Pons (tissue), 1 donor: ENCODE measurements around the gene APP.

Experiments
- DNase-seq: peaks from one replicate; pipeline ENCODE4 v3.0.0-alpha.2; 2016; ENCODE audit warnings: low spot score

APP gene

GRCh38 chr21:26170471-26171257, at the start of gene APP:
APP (minus strand) TSS chr21:26170770; CDS start chr21:26170620, 150 bp downstream.
- peak; percentile 65 for DNase-seq

DNA sequence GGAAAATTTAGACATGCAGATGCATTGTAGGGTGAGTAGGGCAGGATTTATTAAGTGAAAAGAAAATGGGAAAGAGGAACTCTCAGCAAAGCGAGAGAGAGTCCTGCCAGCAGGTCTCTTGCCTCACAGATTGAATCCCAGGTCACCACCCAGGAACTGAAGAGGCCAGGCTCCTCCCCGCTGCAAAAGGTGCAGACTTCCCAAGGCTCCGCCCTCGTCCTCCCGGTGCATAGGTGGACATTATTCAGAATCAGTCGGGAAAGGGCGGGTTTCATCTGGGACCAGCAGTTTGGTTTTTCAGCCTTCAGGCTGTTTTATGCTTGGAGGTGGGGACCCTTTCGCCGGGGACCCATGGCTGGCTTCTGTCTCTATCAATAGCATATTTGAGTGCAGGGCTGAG, 41.6 kb upstream of the APP start:
- no peak for DNase-seq

DNA sequence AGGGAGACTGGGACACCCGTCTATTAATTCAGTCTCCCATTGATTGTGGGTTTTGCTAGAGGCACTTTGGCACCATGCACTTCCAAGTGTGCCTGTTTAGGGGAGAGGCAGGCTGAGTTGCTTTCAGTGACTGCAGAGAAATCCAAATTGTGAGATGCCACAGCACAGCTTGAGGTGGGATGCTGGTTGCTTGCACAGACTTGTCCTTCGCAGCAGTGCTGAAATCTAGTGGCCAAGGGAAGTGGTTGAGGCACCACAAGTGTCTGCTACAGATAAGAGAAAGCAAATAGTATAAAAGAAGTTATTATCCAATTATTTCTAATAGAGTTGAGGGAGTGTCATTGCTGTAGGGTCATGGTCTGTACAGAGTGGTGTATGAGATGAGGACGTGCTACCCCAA, 40.0 kb upstream of the APP start:
- no peak for DNase-seq

DNA sequence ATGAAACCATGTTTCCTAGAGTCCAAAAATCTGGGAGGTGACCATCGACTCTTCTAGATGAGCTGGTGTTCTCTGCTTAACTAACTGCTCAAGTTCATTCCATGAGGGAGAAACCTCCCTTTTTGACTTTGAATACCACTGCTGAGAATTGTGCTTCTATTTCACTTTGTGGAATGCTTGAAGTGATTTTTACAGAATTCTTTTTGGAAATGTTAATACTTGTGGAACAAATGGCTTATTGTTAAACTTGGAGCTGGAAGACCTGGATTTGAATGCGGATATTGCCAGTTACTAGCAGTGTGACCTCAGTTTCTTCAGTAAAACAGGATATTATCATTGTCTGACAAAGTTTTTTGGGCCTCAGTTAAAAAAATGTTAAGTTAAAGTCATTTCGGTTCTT, 36.5 kb upstream of the APP start:
- no peak for DNase-seq

DNA sequence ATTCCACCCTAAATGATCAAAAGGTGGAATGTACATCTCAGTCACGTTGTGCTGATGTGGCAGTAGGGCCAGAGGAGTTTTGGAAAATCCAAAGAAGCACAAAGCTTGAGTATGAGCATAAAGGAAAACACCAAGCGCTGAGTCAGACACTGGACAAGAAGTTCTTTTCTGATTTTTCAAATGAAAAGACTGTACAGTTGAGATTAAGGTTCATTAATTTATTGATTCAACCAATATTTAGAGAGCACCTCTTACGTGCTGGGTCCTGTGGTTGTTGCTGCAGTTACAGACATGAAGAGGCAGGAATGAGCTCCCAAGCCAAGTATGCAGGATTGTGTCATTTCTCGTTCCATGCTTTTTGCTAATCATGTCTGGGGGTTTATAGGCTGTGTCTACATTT, 28.9 kb upstream of the APP start:
- DNase-seq, result no peak

DNA sequence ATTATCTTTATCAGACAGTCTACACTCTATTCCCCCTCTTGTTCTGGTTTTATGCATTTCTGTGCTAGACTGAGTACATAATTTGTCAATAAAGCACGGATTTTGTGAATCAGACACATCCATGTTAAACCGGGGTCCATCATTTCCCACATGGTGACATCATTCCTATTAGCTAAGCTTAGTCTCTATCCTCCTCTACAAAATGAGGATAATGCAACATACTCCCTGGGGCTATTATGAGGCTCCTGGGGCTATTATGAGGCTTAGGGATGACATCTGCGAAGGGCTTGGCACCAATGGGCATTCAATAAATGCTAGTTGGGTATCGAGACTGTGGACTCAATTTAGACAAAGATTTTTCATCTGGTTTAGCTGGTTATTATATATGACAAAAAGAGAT, 25.1 kb upstream of the APP start:
- no peak for DNase-seq

DNA sequence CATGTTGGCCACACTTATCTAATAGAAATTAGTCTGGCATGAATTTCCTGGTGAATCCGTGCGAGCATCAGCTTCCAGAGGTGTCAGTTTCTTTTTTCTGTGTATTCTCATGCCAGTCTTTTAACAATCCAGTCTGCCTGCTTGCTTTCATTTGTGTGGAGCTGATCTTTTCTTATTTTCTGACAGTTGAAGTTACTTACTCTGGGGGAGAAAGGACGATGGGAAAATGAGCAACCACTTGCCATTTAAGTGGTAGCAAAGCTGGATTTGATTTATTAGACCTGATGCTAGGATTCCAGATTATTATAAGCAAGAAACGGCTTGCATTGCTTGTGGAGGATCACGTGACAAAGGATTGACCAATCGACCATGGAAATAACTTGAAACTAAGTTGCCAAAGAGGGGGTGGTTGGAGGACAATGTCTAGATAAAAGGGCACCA, 24.3 kb upstream of the APP start:
- no peak for DNase-seq

- no peak for DNase-seq
These were observed 23.8 kb upstream of the APP start for GRCh38 chr21:26194326-26194725.

GRCh38 chr21:26191609-26192008, 21.0 kb upstream of the APP start:
- DNase-seq, result no peak

GRCh38 chr21:26188422-26188821, 17.9 kb upstream of the APP start:
- DNase-seq, result no peak

GRCh38 chr21:26185446-26185845, 14.9 kb upstream of the APP start:
- DNase-seq, result no peak

DNA sequence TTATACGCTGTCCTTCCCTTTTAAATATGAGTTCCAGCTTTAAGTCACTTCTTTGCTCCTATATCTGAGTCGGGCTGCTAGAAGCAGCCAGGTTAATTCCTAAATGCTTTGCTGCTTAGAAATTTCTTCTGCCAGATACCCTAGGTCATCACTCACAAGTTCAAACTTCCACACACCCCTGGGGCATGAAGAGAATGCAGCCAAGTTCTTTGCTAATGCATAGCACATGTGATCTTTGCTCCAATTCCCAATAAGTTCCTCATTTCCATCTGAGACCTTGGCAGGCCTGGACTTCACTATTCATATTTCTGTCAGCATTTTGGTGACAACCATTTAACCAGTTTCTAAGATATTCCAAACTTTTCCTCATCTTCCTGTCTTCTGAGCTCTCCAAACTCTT, 14.5 kb upstream of the APP start:
- DNase-seq, result no peak

DNA sequence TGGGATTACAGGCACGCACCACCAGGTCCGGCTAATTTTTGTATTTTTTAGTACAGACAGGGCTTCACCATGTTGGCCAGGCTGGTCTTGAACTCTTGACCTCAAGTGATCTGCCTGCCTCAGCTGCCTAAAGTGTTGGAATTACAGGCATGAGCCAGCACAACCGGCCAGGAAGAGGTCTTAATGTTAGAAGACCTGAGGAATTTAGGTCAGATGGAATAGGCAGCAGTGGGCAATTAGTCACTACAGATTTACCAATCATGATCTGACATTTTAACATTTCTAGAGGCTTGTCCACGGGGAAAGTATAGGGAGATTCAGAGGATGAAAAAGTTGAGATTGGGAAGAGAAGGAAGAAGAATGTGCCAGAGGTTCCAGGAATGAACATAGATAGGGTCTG, 8.9 kb upstream of the APP start:
- DNase-seq, result no peak

DNA sequence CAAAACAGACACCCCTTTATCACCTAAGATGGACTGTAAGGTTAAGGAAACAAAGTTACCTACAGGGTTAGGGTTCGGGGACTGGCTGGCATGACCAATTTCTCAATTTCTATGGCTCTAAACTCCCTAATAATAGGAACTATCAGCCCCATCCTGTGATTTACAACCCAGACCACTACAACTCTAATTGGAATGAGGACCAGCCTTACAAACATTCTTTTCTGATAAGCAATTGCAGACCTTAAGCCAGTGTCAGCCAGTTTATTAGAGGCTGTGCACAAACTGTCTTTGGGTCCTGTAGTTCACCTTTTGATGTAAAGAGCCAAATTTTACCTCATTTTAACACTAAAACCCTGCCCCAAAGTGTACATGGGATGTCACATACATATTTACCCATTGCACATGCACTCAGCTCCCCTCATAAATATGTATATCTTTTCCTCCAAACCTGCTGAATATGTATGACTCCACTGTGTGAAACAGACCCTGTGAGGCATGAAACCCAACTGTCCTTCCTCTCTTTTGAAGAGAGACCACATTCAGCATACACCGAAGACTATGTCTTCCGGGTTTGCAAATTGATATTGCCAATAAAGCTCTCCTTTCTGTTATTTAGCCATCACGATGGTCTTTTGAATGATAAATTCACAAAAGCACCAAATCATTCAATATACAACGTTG, 7.3 kb upstream of the APP start:
- DNase-seq, result no peak

GRCh38 chr21:26177187-26177586, 6.6 kb upstream of the APP start:
- DNase-seq, result peak; percentile 55

DNA sequence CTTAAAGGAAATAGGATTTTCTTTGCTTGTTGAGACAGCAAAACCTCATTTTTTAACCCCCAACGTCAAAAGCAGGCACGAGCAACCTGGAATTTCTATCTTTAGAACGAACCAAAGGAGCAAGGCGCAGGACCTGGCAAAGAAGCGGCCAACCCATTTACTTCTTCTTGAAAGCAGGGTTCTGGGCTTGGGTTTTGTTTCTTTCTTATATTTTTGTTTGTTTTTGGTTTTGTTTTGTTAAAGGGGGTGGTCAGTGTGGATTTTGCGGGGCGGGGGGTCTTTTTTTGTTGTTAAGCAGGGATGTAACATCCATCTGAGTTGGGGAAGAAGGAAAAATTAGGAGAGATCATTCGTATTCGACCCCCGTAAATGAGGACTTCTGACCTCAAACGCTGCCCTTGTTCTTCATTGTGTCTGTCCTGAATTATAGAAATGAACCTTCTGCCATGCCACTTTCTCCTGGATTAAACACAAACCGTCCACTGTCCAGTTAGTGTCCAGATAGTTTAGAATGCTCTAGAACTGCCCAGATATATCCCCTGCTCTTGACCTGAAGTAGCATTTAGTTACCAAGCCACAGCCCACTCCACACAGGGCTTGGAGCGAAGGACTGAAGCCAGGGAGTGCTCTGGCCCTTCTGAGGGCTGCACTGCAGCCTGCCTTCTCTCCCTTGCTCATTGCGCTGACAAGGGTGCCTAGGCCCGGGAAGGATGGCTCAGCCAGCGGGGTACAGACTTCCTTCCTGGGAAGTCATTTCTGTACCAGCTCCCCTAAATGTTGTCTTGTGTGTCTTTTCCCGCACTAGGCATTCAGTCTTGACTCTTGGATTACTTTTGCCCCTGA, 909 bp upstream of the APP start:
- no peak for DNase-seq

DNA sequence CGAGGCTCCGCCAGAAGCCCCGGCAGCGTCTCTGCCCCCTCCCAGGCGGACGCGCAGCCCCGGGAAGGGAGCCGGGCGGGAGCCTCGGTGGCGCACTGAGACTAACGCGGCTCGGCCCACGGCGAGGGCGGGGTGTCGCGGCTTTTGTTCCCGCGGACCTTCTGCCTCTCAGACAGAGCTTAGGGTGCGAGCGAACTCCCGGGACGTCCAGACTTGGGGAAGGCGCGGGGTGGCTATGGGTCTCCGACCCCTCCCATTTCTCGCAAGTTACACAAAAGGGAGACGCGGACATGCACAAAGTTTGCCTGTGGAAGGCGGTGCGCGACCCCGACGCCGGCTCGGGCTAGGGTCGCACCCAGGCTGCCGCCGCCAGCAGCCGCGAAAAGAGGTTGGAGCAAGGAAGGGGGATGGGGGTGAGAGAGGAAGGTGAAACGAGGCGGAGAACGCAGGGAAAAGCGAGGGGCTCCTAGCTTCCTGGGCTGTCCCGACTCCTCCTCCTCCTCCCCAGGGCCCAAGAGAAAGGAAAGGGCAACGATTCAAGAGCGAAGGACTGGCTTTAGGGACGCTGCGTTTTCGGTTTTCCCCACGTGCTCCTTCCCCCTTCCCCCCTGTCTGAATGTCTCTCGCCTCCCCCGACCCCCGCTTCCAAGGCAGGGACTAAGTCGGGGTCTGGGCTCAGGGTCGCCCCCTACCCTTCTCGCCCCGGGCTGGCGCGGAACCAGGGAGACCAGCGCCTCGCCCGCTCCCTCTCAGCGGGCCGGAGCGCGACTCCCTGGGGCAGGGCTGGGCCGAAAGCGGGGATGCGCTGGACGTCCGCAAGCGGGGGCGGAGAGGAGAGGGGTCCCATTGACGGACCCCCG, 729 bp downstream of the APP start:
- peak; percentile 58 for DNase-seq

DNA sequence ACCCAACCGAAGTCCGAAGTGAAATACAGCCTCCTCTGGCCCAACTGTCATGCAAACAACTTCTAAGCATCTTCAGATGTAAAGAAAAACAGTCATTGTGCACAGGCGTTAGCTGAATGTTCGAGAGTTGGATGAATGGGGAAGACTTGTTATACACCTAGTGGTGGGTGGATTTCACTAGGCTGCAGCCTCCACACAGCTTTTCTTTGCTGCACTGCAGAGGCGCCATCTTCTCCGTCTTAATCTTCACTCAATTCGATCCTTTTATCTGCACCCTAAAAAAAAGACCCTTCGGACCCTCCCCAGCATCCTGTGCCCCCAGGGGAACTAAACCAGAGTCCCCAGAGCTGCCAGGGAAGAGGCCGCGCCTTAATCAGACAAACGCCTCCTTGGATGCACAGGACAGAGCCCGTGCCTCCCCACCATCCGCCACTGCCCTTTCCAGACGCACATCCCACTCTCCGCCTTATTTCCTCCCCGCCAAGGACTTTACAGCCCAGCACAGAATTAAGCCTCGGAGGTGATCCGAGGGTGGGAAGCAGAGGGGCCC, 1.4 kb downstream of the APP start:
- peak; percentile 87 for DNase-seq

GRCh38 chr21:26168371-26168770, 2.2 kb downstream of the APP start:
- no peak for DNase-seq

DNA sequence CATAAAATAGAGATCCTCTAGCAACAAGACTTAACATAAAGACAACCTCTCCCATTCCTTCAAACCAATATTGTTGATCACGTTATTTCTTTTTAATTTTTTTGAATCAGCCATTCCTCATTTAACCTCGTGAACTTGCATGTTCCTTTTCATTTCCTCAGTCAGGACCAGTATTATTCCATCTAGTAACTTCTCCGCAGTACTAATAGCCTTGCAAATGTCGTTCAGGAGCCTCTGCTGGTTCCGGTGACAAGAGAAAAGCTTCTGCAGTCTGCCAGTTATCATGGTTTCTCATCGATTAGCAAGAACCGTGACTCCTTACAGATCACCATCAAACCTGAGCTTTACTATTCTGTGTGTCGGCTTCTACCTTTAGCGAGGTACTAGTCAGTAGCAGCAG, 3.0 kb downstream of the APP start:
- peak; percentile 53 for DNase-seq

DNA sequence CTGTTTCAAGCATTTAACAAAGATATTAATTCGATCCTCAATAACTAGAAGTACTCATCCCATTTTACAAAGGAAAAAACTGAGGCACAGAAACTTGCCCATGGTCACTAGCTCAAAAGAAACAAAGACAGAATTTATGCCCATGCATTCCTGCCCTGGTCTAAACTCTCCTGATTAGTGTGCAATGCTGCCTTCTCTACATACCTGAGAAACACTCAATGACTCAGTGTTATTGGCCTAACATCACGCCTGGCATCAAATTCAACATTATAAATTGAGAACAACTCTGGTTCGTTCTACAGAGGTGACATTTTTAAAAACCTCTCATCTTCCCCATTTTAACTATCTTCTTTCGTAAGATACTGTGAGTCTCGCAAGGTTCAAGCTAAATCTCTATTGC, 5.2 kb downstream of the APP start:
- no peak for DNase-seq

DNA sequence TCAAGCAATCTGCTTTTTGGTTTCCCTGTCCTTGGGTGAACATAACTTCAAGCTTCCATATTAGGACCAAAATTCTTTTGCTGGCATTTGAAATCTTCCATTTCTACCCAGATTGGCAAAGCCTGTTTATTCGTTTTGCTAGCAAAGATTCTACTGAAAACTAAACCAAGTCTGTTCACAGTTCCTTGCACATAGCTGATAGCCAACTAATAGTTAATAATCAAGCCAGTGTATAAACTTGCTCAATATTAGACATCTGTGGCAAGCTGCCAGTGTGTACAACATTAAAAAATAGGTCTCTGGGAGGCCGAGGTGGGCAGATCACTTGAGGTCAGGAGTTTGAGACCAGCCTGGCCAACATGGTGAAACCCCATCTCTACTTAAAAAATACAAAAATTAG, 6.3 kb downstream of the APP start:
- DNase-seq, result no peak
